ENCODE measurements around the gene UBAP1L. TPM values are rescaled to one million over a fixed set of nuclear protein-coding genes. Genes with fewer than 3 reads are reported as not detected.
"Not testable (repeated sequence)": the region's sequence is repeated elsewhere in the genome, so short reads cannot be mapped to it uniquely, and the experiment has no call there.

UBAP1L gene
- total RNA-seq, 2 donors from 2014 or later: 2.1 to 2.9 TPM

- ATAC-seq (peak; percentile 6 to 36), DNase-seq (no peak)
- intact Hi-C loops (cut with DNase I): loop anchor here in 1 of 2 donors (5.0 kb wide), 2 partner anchors 50 to 70 kb away; no protein-coding TSS in a partner anchor
Observed at GRCh38 chr15:65101891-65102708, 12.9 kb downstream of the UBAP1L start.

- DNase-seq: peak; percentile 76
- intact Hi-C loops (cut with DNase I): loop anchor here in 1 of 2 donors (5.0 kb wide), 2 partner anchors 49 to 69 kb away; no protein-coding TSS in a partner anchor
- ATAC-seq: peak; percentile 52 to 61
Observed at GRCh38 chr15:65101411-65101890, 13.5 kb downstream of the UBAP1L start.

- DNase-seq (no peak), ATAC-seq (no peak)
- intact Hi-C loops (cut with DNase I): loop anchor here in 1 of 2 donors (5.0 kb wide), 2 partner anchors 48 to 68 kb away; no protein-coding TSS in a partner anchor
Observed at GRCh38 chr15:65100442-65100841, 14.6 kb downstream of the UBAP1L start.

- intact Hi-C loops (cut with DNase I): loop anchor here in 1 of 2 donors (5.0 kb wide), 2 partner anchors 48 to 68 kb away; no protein-coding TSS in a partner anchor
- not testable (repeated sequence) for DNase-seq, ATAC-seq
Observed at GRCh38 chr15:65099801-65100200, 15.2 kb downstream of the UBAP1L start.

- DNase-seq: no peak
- no peak for ATAC-seq
- intact Hi-C loops (cut with DNase I): no loop called here
Observed at GRCh38 chr15:65099336-65099735, 15.7 kb downstream of the UBAP1L start.

GRCh38 chr15:65097651-65098263 is 17.2 kb downstream of the UBAP1L start:
- DNase-seq (no peak), ATAC-seq (no peak)
- intact Hi-C loops (cut with DNase I): no loop called here

GRCh38 chr15:65096481-65097385 is 18.3 kb downstream of the UBAP1L start:
- intact Hi-C loops (cut with DNase I): no loop called here
- ATAC-seq (no peak), DNase-seq (no peak)

- ATAC-seq (no peak), DNase-seq (no peak)
- intact Hi-C loops (cut with DNase I): no loop called here
Observed at GRCh38 chr15:65095747-65096104, 19.3 kb downstream of the UBAP1L start.

GRCh38 chr15:65095011-65095746 is 19.8 kb downstream of the UBAP1L start:
- no peak for ATAC-seq

GRCh38 chr15:65094294-65094995 is 20.6 kb downstream of the UBAP1L start:
- peak; percentile 45 to 57 for ATAC-seq
- peak; percentile 49 for DNase-seq

More at GRCh38 chr15:65095011-65095746, 19.8 kb downstream of the UBAP1L start:
- intact Hi-C loops (cut with DNase I): no loop called here
- no peak for DNase-seq

GRCh38 chr15:65093793-65094170 is 21.2 kb downstream of the UBAP1L start:
- intact Hi-C loops (cut with DNase I); ATAC-seq: not testable (repeated sequence)

More at GRCh38 chr15:65094294-65094995, 20.6 kb downstream of the UBAP1L start:
- intact Hi-C loops (cut with DNase I): no loop called here

GRCh38 chr15:65092911-65093792 is 21.8 kb downstream of the UBAP1L start:
- DNase-seq (no peak), ATAC-seq (no peak)
- intact Hi-C loops (cut with DNase I): no loop called here

More at GRCh38 chr15:65093793-65094170, 21.2 kb downstream of the UBAP1L start:
- not testable (repeated sequence) for DNase-seq

- intact Hi-C loops (cut with DNase I): no loop called here
- ATAC-seq (no peak), DNase-seq (no peak)
Observed at GRCh38 chr15:65091946-65092770, 22.8 kb downstream of the UBAP1L start.

- DNase-seq (peak; percentile 68), ATAC-seq (peak; percentile 17 to 42)
- intact Hi-C loops (cut with DNase I): loop anchor here in 1 of 2 donors (5.0 kb wide), 1 partner anchor 37 kb away; no protein-coding TSS in a partner anchor
Observed at GRCh38 chr15:65089206-65089824, 25.7 kb downstream of the UBAP1L start.

- intact Hi-C loops (cut with DNase I): loop anchor here in 1 of 2 donors (5.0 kb wide), 1 partner anchor 36 kb away; no protein-coding TSS in a partner anchor
- DNase-seq (no peak), ATAC-seq (no peak)
Observed at GRCh38 chr15:65088643-65089021, 26.4 kb downstream of the UBAP1L start.
